GM19395 (cell line): ENCODE data around the gene DGKI.
"Not testable (repeated sequence)": the region's sequence is repeated elsewhere in the genome, so short reads cannot be mapped to it uniquely, and the experiment has no call there.

Source experiments
- ATAC-seq: cut with Tn5 transposase; IDR thresholded peaks from one replicate; pipeline ENCODE4 v1.9.1; 2021; ENCODE audit warnings: mild to moderate bottlenecking, moderate library complexity; ENCODE audit not compliant: unreplicated experiment

The DGKI gene

GRCh38 chr7:137836541-137836940 is 10.2 kb downstream of the DGKI start:
- no peak for ATAC-seq

- ATAC-seq = no peak
Observed at GRCh38 chr7:137836113-137836509, 10.7 kb downstream of the DGKI start.

- no peak for ATAC-seq
Observed at GRCh38 chr7:137835486-137836112, 11.2 kb downstream of the DGKI start.

- ATAC-seq = no peak
Observed at GRCh38 chr7:137834552-137834951, 12.2 kb downstream of the DGKI start.

- ATAC-seq = not testable (repeated sequence)
Observed at GRCh38 chr7:137832990-137833389, 13.8 kb downstream of the DGKI start.

GRCh38 chr7:137832382-137832781 is 14.4 kb downstream of the DGKI start:
- ATAC-seq = no peak

- not testable (repeated sequence) for ATAC-seq
Observed at GRCh38 chr7:137831555-137831954, 15.2 kb downstream of the DGKI start.

GRCh38 chr7:137829337-137829992 is 17.3 kb downstream of the DGKI start:
- no peak for ATAC-seq

- ATAC-seq = no peak
Observed at GRCh38 chr7:137828456-137828855, 18.3 kb downstream of the DGKI start.

- ATAC-seq = no peak
Observed at GRCh38 chr7:137825489-137825888, 21.3 kb downstream of the DGKI start.

GRCh38 chr7:137820677-137821420 is 25.9 kb downstream of the DGKI start:
- peak; percentile 84 for ATAC-seq

GRCh38 chr7:137820156-137820555 is 26.6 kb downstream of the DGKI start:
- no peak for ATAC-seq

- ATAC-seq = no peak
Observed at GRCh38 chr7:137818036-137818435, 28.7 kb downstream of the DGKI start.

- ATAC-seq = no peak
Observed at GRCh38 chr7:137816696-137817320, 30.0 kb downstream of the DGKI start.

- no peak for ATAC-seq
Observed at GRCh38 chr7:137813541-137813940, 33.2 kb downstream of the DGKI start.

GRCh38 chr7:137810248-137810647 is 36.5 kb downstream of the DGKI start:
- ATAC-seq = no peak

GRCh38 chr7:137804836-137805235 is 41.9 kb downstream of the DGKI start:
- peak; percentile 58 for ATAC-seq

GRCh38 chr7:137801491-137801890 is 45.3 kb downstream of the DGKI start:
- ATAC-seq = no peak

GRCh38 chr7:137801003-137801402 is 45.8 kb downstream of the DGKI start:
- ATAC-seq = no peak

GRCh38 chr7:137798073-137798763 is 48.6 kb downstream of the DGKI start:
- peak; percentile 98 for ATAC-seq

GRCh38 chr7:137795211-137795610 is 51.6 kb downstream of the DGKI start:
- ATAC-seq = no peak
